SK-N-SH (cell line): ENCODE measurements around the gene TAC1. TPM values are rescaled to one million over a fixed set of nuclear protein-coding genes. Genes with fewer than 3 reads are reported as not detected.

Experiments used
- CTCF ChIA-PET: fragments of 300-600, 350-600 bp; formaldehyde crosslinking; extraction: SDS; loops from one replicate; lab custom pipeline; 2021; lab: Yijun Ruan, JAX
- POLR2A ChIA-PET: fragments of 350-600 bp; sonication (Branson Sonifier 250); formaldehyde crosslinking; extraction: SDS; loops from one replicate; lab custom pipeline; 2020; ENCODE audit warnings: antibody characterized with exemption, inconsistent platforms; lab: Yijun Ruan, JAX
- DNase-seq: peaks from one replicate; pipeline ENCODE4 v3.0.0; 2012
- H2AFZ ChIP-seq: fragments of 200-600 bp; sonication (generic); 2 replicates; pipeline ENCODE4 v1.8.1; 2016; ENCODE audit warnings: antibody characterized with exemption, mild to moderate bottlenecking, low read depth
- H3F3A ChIP-seq: fragments of 200-600 bp; sonication (generic); replicated peaks from 2 replicates; pipeline ENCODE3; 2016; ENCODE audit warnings: antibody characterized with exemption, mild to moderate bottlenecking; ENCODE audit not compliant: insufficient read depth
- H3K27ac ChIP-seq, 2 experiments: fragments of 200-500 bp in 1 of 2; fragments of 200-600 bp in 1 of 2; sonication (Bioruptor generic) in 1 of 2; sonication (generic), shearing (Covaris generic) in 1 of 2; 2 replicates each; pipeline versions ENCODE4 v1.5.1 to v1.6.1; 2014 to 2016; ENCODE audit warnings: low read depth in 2 of 2, inconsistent platforms in 1 of 2, low read length in 1 of 2, mild to moderate bottlenecking in 1 of 2, mixed read lengths in 1 of 2
- H3K27me3 ChIP-seq: fragments of 200-600 bp; sonication (generic), shearing (Covaris generic); 2 replicates; pipeline ENCODE4 v1.6.1; 2016; ENCODE audit warnings: mixed run types; ENCODE audit not compliant: insufficient read depth
- H3K36me3 ChIP-seq, 2 experiments: fragments of 200-500 bp in 1 of 2; fragments of 200-600 bp in 1 of 2; sonication (Bioruptor generic) in 1 of 2; sonication (generic) in 1 of 2; replicated peaks in 1 of 2; 2 replicates each; pipeline versions ENCODE3 to v1.5.1; 2014 to 2016; ENCODE audit warnings: low read length in 1 of 2, mild to moderate bottlenecking in 1 of 2; ENCODE audit not compliant: insufficient read depth in 2 of 2, control insufficient read depth in 1 of 2
- H3K4me1 ChIP-seq, 2 experiments: fragments of 200-500 bp in 1 of 2; fragments of 200-600 bp in 1 of 2; sonication (Bioruptor generic) in 1 of 2; sonication (generic), shearing (Covaris generic) in 1 of 2; 2 replicates each; pipeline versions ENCODE4 v1.5.1 to v1.6.1; 2014 to 2016; ENCODE audit warnings: low read depth in 1 of 2, low read length in 1 of 2, mixed run types in 1 of 2; ENCODE audit not compliant: insufficient read depth in 2 of 2, control insufficient read depth in 1 of 2
- H3K4me2 ChIP-seq: fragments of 200-600 bp; sonication (generic), shearing (Covaris generic); 2 replicates; pipeline ENCODE4 v1.6.1; 2017; ENCODE audit warnings: mixed run types
- H3K4me3 ChIP-seq, 2 experiments: fragments of 200-500 bp in 1 of 2; fragments of 200-600 bp in 1 of 2; sonication (Bioruptor generic) in 1 of 2; sonication (generic), shearing (Covaris generic) in 1 of 2; 2 replicates each; pipeline versions ENCODE4 v1.5.1 to v1.8.1; 2014 to 2016; ENCODE audit warnings: low read depth in 2 of 2, inconsistent platforms in 1 of 2, low read length in 1 of 2, mild to moderate bottlenecking in 1 of 2, mixed read lengths in 1 of 2, moderate library complexity in 1 of 2
- H3K79me2 ChIP-seq: fragments of 200-600 bp; sonication (generic); 2 replicates; pipeline ENCODE4 v1.8.1; 2017; ENCODE audit warnings: mild to moderate bottlenecking; ENCODE audit not compliant: insufficient read depth
- H3K9ac ChIP-seq: fragments of 200-600 bp; sonication (generic); 2 replicates; pipeline ENCODE4 v1.6.1; 2017; ENCODE audit warnings: mixed run types
- H3K9me2 ChIP-seq: fragments of 200-600 bp; sonication (generic); 2 replicates; pipeline ENCODE4 v1.6.1; 2017; ENCODE audit warnings: mixed run types
- H3K9me3 ChIP-seq: fragments of 200-600 bp; sonication (generic); 2 replicates; pipeline ENCODE4 v1.6.1; 2017; ENCODE audit warnings: mixed run types, mild to moderate bottlenecking, moderate library complexity
- H4K20me1 ChIP-seq: fragments of 200-600 bp; sonication (generic); 2 replicates; pipeline ENCODE4 v1.6.1; 2017; ENCODE audit warnings: mild to moderate bottlenecking, mixed run types; ENCODE audit not compliant: insufficient read depth
- CHD2 ChIP-seq: fragments of 150-350 bp; IDR thresholded peaks from 2 replicates; pipeline ENCODE4 v1.6.1; 2018; ENCODE audit warnings: low read length; ENCODE audit not compliant: partially characterized antibody
- ELF1 ChIP-seq: IDR thresholded peaks from 2 replicates; pipeline ENCODE4 v1.4.0; 2012
- EZH2phosphoT487 ChIP-seq: fragments of 200-600 bp; sonication (generic); IDR thresholded peaks from 2 replicates; pipeline ENCODE4 v1.6.1; 2017; ENCODE audit warnings: low read depth, mixed run types, mild to moderate bottlenecking, antibody characterized with exemption, moderate library complexity, borderline replicate concordance
- FOSL2 ChIP-seq: IDR thresholded peaks from 2 replicates; pipeline ENCODE4 v1.4.0; 2012; ENCODE audit warnings: low read depth, mild to moderate bottlenecking, moderate library complexity, borderline replicate concordance
- FOXM1 ChIP-seq: IDR thresholded peaks from 2 replicates; pipeline ENCODE4 v1.4.0; 2012; ENCODE audit warnings: low read depth, mild to moderate bottlenecking
- IRF3 ChIP-seq: fragments of 150-350 bp; IDR thresholded peaks from 2 replicates; pipeline ENCODE4 v1.6.1; 2016; ENCODE audit warnings: mild to moderate bottlenecking, low read depth, low read length
- MXI1 ChIP-seq: IDR thresholded peaks from 2 replicates; pipeline ENCODE4 v1.6.1; 2012; ENCODE audit warnings: mild to moderate bottlenecking, low read depth, low read length, improper control_type of control experiment
- NRF1 ChIP-seq: IDR thresholded peaks from 2 replicates; pipeline ENCODE4 v1.6.1; 2012; ENCODE audit warnings: low read depth, mild to moderate bottlenecking, low read length
- REST ChIP-seq: IDR thresholded peaks from 2 replicates; pipeline ENCODE4 v1.6.1; 2012; ENCODE audit warnings: mild to moderate bottlenecking, low read depth, low read length, moderate library complexity
- RXRA ChIP-seq: IDR thresholded peaks from 2 replicates; pipeline ENCODE4 v1.4.0; 2012; ENCODE audit warnings: low read depth, mild to moderate bottlenecking, borderline replicate concordance
- SIN3A ChIP-seq: IDR thresholded peaks from 2 replicates; pipeline ENCODE4 v1.6.1; 2012; ENCODE audit warnings: low read depth, mild to moderate bottlenecking, low read length, moderate library complexity, borderline replicate concordance
- TAF1 ChIP-seq: IDR thresholded peaks from 2 replicates; pipeline ENCODE4 v1.6.1; 2012; ENCODE audit warnings: low read depth, mild to moderate bottlenecking, low read length, moderate library complexity, borderline replicate concordance
- USF1 ChIP-seq: IDR thresholded peaks from 2 replicates; pipeline ENCODE4 v1.4.0; 2012; ENCODE audit warnings: low read depth, borderline replicate concordance
- USF2 ChIP-seq: fragments of 150-350 bp; IDR thresholded peaks from 2 replicates; pipeline ENCODE4 v1.6.1; 2017; ENCODE audit warnings: antibody characterized with exemption, low read length, low read depth, borderline replicate concordance
- WGBS: methylation state at CpG from one replicate; pipeline ENCODE4 v1.1.6; 2017; ENCODE audit warnings: low lambda C conversion rate; 5-methylcytosine and 5-hydroxymethylcytosine counted together
- polyA plus RNA-seq, 3 experiments: library from polyadenylated mRNA; depleted of rRNA; stranded (reverse); fragments of >200 nt; gene quantifications; 2 replicates each; pipeline ENCODE4 v1.2.3, GENCODE V29; 2012

TAC1 gene
- polyA plus RNA-seq, 1 of the 3 experiments (the other 2 are of a cell fraction): not detected

- Histone ChIP-seq H3K36me3 (no peaks in the 10 kb centered on the region), H3K4me2 (no peak overlapping the region), H2AFZ (no peak overlapping the region), H3K79me2 (no peaks in the 10 kb centered on the region), H3K4me1 (no peaks in the 10 kb centered on the region), H3K27me3 (no peaks in the 10 kb centered on the region), H3K9me3 (no peaks in the 10 kb centered on the region), H3F3A (no peaks in the 10 kb centered on the region), H3K9ac (no peak overlapping the region), H3K4me3 (no peak overlapping the region), H3K9me2 (no peaks in the 10 kb centered on the region), H4K20me1 (no peaks in the 10 kb centered on the region), H3K27ac (no peak overlapping the region)
- POLR2A ChIA-PET: no interaction called here
- CTCF ChIA-PET: no interaction called here
- no peak for DNase-seq
- no peak for TF ChIP-seq FOXM1
- TF ChIP-seq IRF3: no peak
- TF ChIP-seq EZH2phosphoT487: no peak
- no peak for TF ChIP-seq MXI1
- TF ChIP-seq FOSL2: no peak
- no peak for TF ChIP-seq REST
- no peak for TF ChIP-seq CHD2
- TF ChIP-seq NRF1: no peak
- TF ChIP-seq TAF1: no peak
- no peak for TF ChIP-seq USF2
- TF ChIP-seq SIN3A: no peak
These were observed 34.5 kb upstream of the TAC1 start for GRCh38 chr7:97697396-97697795.

- no peaks in the 10 kb centered on the region for H3K36me3 ChIP-seq
- no peak for TF ChIP-seq REST
- TF ChIP-seq USF1: no peak
- no peak for TF ChIP-seq RXRA
- TF ChIP-seq ELF1: no peak
- DNase-seq: no peak
- H3K4me3 ChIP-seq: no peak overlapping the region
- H3K9me2 ChIP-seq: no peaks in the 10 kb centered on the region
- H3F3A ChIP-seq: no peaks in the 10 kb centered on the region
- H3K4me1 ChIP-seq: no peaks in the 10 kb centered on the region
- WGBS: 1% methylated on average over 3 of the region's 3 CpGs
- no peaks in the 10 kb centered on the region for H3K79me2 ChIP-seq
- no peaks in the 10 kb centered on the region for H3K27me3 ChIP-seq
- H3K27ac ChIP-seq: no peak overlapping the region
- no peaks in the 10 kb centered on the region for H4K20me1 ChIP-seq
- H3K9me3 ChIP-seq: no peaks in the 10 kb centered on the region
- ChIA-PET CTCF (no interaction called here), POLR2A (no interaction called here)
- no peak overlapping the region for H2AFZ ChIP-seq
- no peak overlapping the region for H3K9ac ChIP-seq
- H3K4me2 ChIP-seq: no peak overlapping the region
These were observed 9.5 kb upstream of the TAC1 start for GRCh38 chr7:97722386-97722785.
